ENCODE results near the gene OR4D5. TPM values are rescaled to one million over a fixed set of nuclear protein-coding genes. Genes with fewer than 3 reads are reported as not detected.

Gene OR4D5
- total RNA-seq, 2 donors from 2014 or later = not detected

Other genes starting within 250 kb of the OR4D5 start
- gene ZNF202, start 198.0 kb upstream of the OR4D5 start, total RNA-seq = 1 to 10 TPM; 6.2 to 6.4 TPM
- gene OR6X1, start 185.1 kb upstream of the OR4D5 start, total RNA-seq = not detected
- gene OR6M1, start 133.3 kb upstream of the OR4D5 start, total RNA-seq = not detected
- not detected for gene TMEM225, start 53.9 kb upstream of the OR4D5 start, total RNA-seq
- not detected for gene OR8D4, start 37.5 kb upstream of the OR4D5 start, total RNA-seq
- not detected for gene OR6T1, start 4.2 kb downstream of the OR4D5 start, total RNA-seq
- not detected for gene OR10S1, start 38.2 kb downstream of the OR4D5 start, total RNA-seq
- gene OR10G6, start 55.5 kb downstream of the OR4D5 start, total RNA-seq = not detected
- not detected for gene OR10G4, start 73.4 kb downstream of the OR4D5 start, total RNA-seq
- gene OR10G9, start 83.4 kb downstream of the OR4D5 start, total RNA-seq = not detected
- gene OR10G8, start 87.2 kb downstream of the OR4D5 start, total RNA-seq = not detected
- gene OR10G7, start 101.7 kb downstream of the OR4D5 start, total RNA-seq = not detected
- 10 to 100 TPM; 15.1 to 22.0 TPM for gene VWA5A, start 175.8 kb downstream of the OR4D5 start, total RNA-seq
- not detected for gene OR10D3, start 243.7 kb downstream of the OR4D5 start, total RNA-seq